Fibroblast of lung (primary cell): ENCODE measurements around the gene IL6R. TPM values are rescaled to one million over a fixed set of nuclear protein-coding genes. Genes with fewer than 3 reads are reported as not detected.

Experiments
- DNase-seq, 2 donors: peaks; one replicate each; pipeline versions ENCODE4 v3.0.0 to v3.0.0-alpha.2; 2010; ENCODE audit warnings: low read depth in 2 of 2
- H2AFZ ChIP-seq: 2 replicates; pipeline ENCODE4 v1.5.1; 2012; ENCODE audit warnings: low read length, control low read depth, inconsistent platforms
- H3K27ac ChIP-seq: 2 replicates; pipeline ENCODE4 v1.5.1; 2011; ENCODE audit warnings: low read length, control low read depth; ENCODE audit not compliant: insufficient read depth
- H3K27me3 ChIP-seq: 2 replicates; pipeline ENCODE4 v1.5.1; 2011; ENCODE audit warnings: mild to moderate bottlenecking, low read length; ENCODE audit not compliant: control insufficient read depth, insufficient read depth
- H3K36me3 ChIP-seq: 2 replicates; pipeline ENCODE4 v1.5.1; 2011; ENCODE audit warnings: low read length; ENCODE audit not compliant: control insufficient read depth, insufficient read depth
- H3K4me1 ChIP-seq: 2 replicates; pipeline ENCODE4 v1.5.1; 2011; ENCODE audit warnings: low read length; ENCODE audit not compliant: control insufficient read depth, insufficient read depth; ENCODE audit errors: extremely low read depth
- H3K4me2 ChIP-seq: 2 replicates; pipeline ENCODE4 v1.5.1; 2011; ENCODE audit warnings: low read length, control low read depth; ENCODE audit not compliant: insufficient read depth; ENCODE audit errors: extremely low read depth
- H3K4me3 ChIP-seq, 4 experiments: fragments of 200-600 bp in 1 of 4; sonication (generic) in 1 of 4; replicated peaks in 1 of 4; 2 replicates each; pipeline ENCODE4 v1.5.1; 2011 to 2016; ENCODE audit warnings: low read length in 4 of 4, low read depth in 3 of 4, mild to moderate bottlenecking in 3 of 4, control low read depth in 2 of 4, inconsistent platforms in 1 of 4, mixed read lengths in 1 of 4; ENCODE audit not compliant: insufficient read depth in 1 of 4; ENCODE audit errors: control extremely low read depth in 1 of 4
- H3K79me2 ChIP-seq: 2 replicates; pipeline ENCODE4 v1.5.1; 2012; ENCODE audit warnings: mild to moderate bottlenecking, low read length, inconsistent platforms; ENCODE audit not compliant: control insufficient read depth, insufficient read depth
- H3K9ac ChIP-seq: 2 replicates; pipeline ENCODE4 v1.5.1; 2011; ENCODE audit warnings: mild to moderate bottlenecking, low read length, control low read depth; ENCODE audit not compliant: insufficient read depth
- H3K9me3 ChIP-seq: 2 replicates; pipeline ENCODE4 v1.5.1; 2012; ENCODE audit warnings: low read depth, low read length; ENCODE audit not compliant: control insufficient read depth, insufficient read depth
- H4K20me1 ChIP-seq: 2 replicates; pipeline ENCODE4 v1.5.1; 2011; ENCODE audit warnings: low read length; ENCODE audit not compliant: control insufficient read depth, insufficient read depth; ENCODE audit errors: extremely low read depth
- CTCF ChIP-seq, 2 donors: IDR thresholded peaks in 1 of 2; conservative IDR thresholded peaks in 1 of 2; 1 replicate in 1 of 2; 2 replicates in 1 of 2; pipeline ENCODE4 v1.5.1; 2011 to 2012; ENCODE audit warnings: low read length in 2 of 2, control low read depth in 1 of 2, inconsistent platforms in 1 of 2, low read depth in 1 of 2, mild to moderate bottlenecking in 1 of 2
- EZH2 ChIP-seq: IDR thresholded peaks from 2 replicates; pipeline ENCODE4 v1.5.1; 2012; ENCODE audit warnings: low read length, control low read depth, mild to moderate bottlenecking; ENCODE audit errors: missing control alignments
- polyA plus RNA-seq, 2 donors: library from polyadenylated mRNA; depleted of rRNA in 1 of 2; stranded (reverse) in 1 of 2; unstranded in 1 of 2; fragments of >200 nt; gene quantifications; 2 replicates each; pipeline ENCODE4 v1.2.1, GENCODE V29; 2011 to 2012; ENCODE audit warnings: missing spikeins in 1 of 2
- total RNA-seq: library from RNA; depleted of rRNA; stranded (reverse); fragments of >200 nt; gene quantifications from 2 replicates; pipeline ENCODE4 v1.2.1, GENCODE V29; 2014

Gene IL6R
- total and polyA plus RNA-seq, 2 donors (not counting 1 experiment from before 2014, with no cell fraction given), result 21.0 to 22.7 TPM

GRCh38 chr1:154406572-154406879, 1.4 kb downstream of the IL6R start:
- Histone ChIP-seq H3K79me2 (peaks cover 16% of the 10 kb centered on the region), H3K9ac (peak overlapping the region; percentile 93), H3K36me3 (no peaks in the 10 kb centered on the region), H4K20me1 (no peaks in the 10 kb centered on the region), H2AFZ (no peak overlapping the region), H3K9me3 (no peaks in the 10 kb centered on the region), H3K4me2 (peak overlapping the region; percentile 93), H3K27me3 (peaks cover 5% of the 10 kb centered on the region), H3K27ac (peak overlapping the region; percentile 91), H3K4me3 (peak overlapping the region; percentile 53 to 98 (median 67)), H3K4me1 (peaks cover 13% of the 10 kb centered on the region)
- TF ChIP-seq EZH2, result no peak
- TF ChIP-seq CTCF (conservative IDR thresholded peaks at IDR 0.05 in 1 of 2, IDR thresholded peaks at IDR 0.05 in 1 of 2; ENCODE audit: low read depth in 1 of 2, low read length in 2 of 2), result no peak
- no peak for DNase-seq

- Histone ChIP-seq H3K36me3 (no peaks in the 10 kb centered on the region), H3K4me3 (peak overlapping the region in 3 of 4 experiments; percentile 21 to 98 (median 62)), H4K20me1 (no peaks in the 10 kb centered on the region), H3K79me2 (peaks cover 16% of the 10 kb centered on the region), H3K27me3 (peaks cover 5% of the 10 kb centered on the region), H2AFZ (no peak overlapping the region), H3K27ac (peak overlapping the region; percentile 91), H3K9me3 (no peaks in the 10 kb centered on the region), H3K4me1 (peaks cover 13% of the 10 kb centered on the region), H3K4me2 (peak overlapping the region; percentile 93), H3K9ac (peak overlapping the region; percentile 93)
- TF ChIP-seq CTCF (conservative IDR thresholded peaks at IDR 0.05 in 1 of 2, IDR thresholded peaks at IDR 0.05 in 1 of 2; ENCODE audit: low read depth in 1 of 2, low read length in 2 of 2) (no peak), EZH2 (no peak)
- DNase-seq, result no peak
Measured at GRCh38 chr1:154406886-154407197, 1.7 kb downstream of the IL6R start.

- peak overlapping the region in 3 of 4 experiments; percentile 21 to 98 (median 62) for H3K4me3 ChIP-seq
- H3K79me2 ChIP-seq, result peaks cover 16% of the 10 kb centered on the region
- no peaks in the 10 kb centered on the region for H3K36me3 ChIP-seq
- H3K27me3 ChIP-seq, result peaks cover 5% of the 10 kb centered on the region
- H3K9me3 ChIP-seq, result no peaks in the 10 kb centered on the region
- peaks cover 13% of the 10 kb centered on the region for H3K4me1 ChIP-seq
- H3K27ac ChIP-seq, result peak overlapping the region; percentile 91
- no peaks in the 10 kb centered on the region for H4K20me1 ChIP-seq
- no peak for TF ChIP-seq EZH2
- TF ChIP-seq CTCF (conservative IDR thresholded peaks at IDR 0.05 in 1 of 2, IDR thresholded peaks at IDR 0.05 in 1 of 2; ENCODE audit: low read depth in 1 of 2, low read length in 2 of 2), result no peak
- peak overlapping the region; percentile 93 for H3K4me2 ChIP-seq
- H2AFZ ChIP-seq, result no peak overlapping the region
- no peak for DNase-seq
- H3K9ac ChIP-seq, result peak overlapping the region; percentile 93
Measured at GRCh38 chr1:154407198-154408091, 2.3 kb downstream of the IL6R start.
